Muscle of leg (tissue), 11 donors: ENCODE data around the gene GPS1. TPM values are rescaled to one million over a fixed set of nuclear protein-coding genes. Genes with fewer than 3 reads are reported as not detected.

Experiments
- DNase-seq: peaks from one replicate; pipeline ENCODE4 v3.0.0; 2013
- H3K27ac ChIP-seq: one replicate; pipeline ENCODE4 v1.5.1; 2013; ENCODE audit warnings: mild to moderate bottlenecking, low read length, control low read depth
- H3K27me3 ChIP-seq: one replicate; pipeline ENCODE4 v1.6.1; 2013; ENCODE audit warnings: low read length; ENCODE audit not compliant: control insufficient read depth, insufficient read depth
- H3K36me3 ChIP-seq: one replicate; pipeline ENCODE4 v1.6.1; 2013; ENCODE audit warnings: low read length; ENCODE audit not compliant: control insufficient read depth, insufficient read depth
- H3K4me1 ChIP-seq: one replicate; pipeline ENCODE4 v1.6.1; 2013; ENCODE audit warnings: low read length; ENCODE audit not compliant: control insufficient read depth, insufficient read depth
- H3K4me3 ChIP-seq: one replicate; pipeline ENCODE4 v1.5.1; 2013; ENCODE audit warnings: low read length, control low read depth
- H3K9me3 ChIP-seq: replicated peaks from 2 replicates; pipeline ENCODE4 v1.6.1; 2013; ENCODE audit warnings: low read depth, low read length; ENCODE audit not compliant: control insufficient read depth
- WGBS: methylation state at CpG from one replicate; pipeline ENCODE4 v1.1.5; 2013; ENCODE audit warnings: missing lambda C conversion rate; ENCODE audit not compliant: insufficient coverage; 5-methylcytosine and 5-hydroxymethylcytosine counted together
- polyA plus RNA-seq, 8 donors: library from polyadenylated mRNA; unstranded; fragments of 120-200 nt; gene quantifications; one replicate each; pipeline versions ENCODE4 v1.2.1 to v1.2.3, GENCODE V29; 2013; ENCODE audit warnings: inconsistent platforms in 1 of 8, low replicate concordance in 1 of 8; ENCODE audit not compliant: insufficient read length in 8 of 8, insufficient read depth in 1 of 8
- total RNA-seq: library from RNA; stranded (reverse); fragments of 120-200 nt; gene quantifications from one replicate; pipeline ENCODE4 v1.2.4, GENCODE V29; 2013

The GPS1 gene
- total and polyA plus RNA-seq, 9 donors, result 68.1 to 87.7 (median 76.7) TPM

DNA sequence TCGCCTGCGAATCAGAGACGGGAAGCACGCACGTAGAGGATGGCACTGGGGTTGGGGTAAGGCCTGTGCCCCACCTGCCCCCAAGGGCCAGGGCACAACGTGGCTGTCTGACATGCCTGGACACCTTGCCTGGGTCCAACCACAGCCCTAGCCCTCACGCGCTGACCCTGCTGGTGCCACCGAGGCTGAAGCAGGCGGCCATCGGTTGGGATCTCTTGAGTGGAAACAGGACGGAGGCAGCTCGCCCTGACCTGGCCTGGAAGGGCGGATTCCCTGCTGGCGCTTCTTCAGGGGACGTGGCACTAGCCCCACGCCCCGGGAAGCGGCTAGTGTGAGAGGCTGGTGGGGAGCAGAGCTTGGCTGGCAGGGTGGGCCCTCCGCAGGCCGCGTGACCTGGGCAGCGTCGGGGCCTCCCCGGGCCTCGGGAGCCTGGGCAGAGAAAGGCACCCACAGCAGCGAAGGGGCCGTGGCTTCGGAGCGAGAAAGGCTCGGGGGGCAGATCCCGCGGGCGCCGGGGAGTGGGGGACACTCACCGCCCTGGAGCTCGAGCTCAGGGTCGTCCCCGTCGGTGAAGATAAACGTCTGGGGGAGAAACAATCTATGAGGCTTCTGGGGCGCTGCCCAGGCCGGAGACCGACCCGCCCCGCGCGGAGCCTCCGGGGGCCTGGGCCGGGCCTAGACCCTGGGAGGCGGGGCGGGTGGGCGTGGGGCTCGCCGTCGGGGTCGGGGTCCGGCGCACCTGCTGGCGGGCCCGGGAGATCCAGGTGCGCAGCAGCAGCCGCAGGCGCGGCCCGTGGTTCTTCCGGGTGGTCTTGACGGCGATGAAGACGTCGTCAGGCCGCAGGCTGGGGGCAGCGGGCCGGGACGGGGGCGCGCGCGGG lies 697 bp upstream of the GPS1 start:
- no peaks in the 10 kb centered on the region for H3K9me3 ChIP-seq
- peak overlapping the region; percentile 64 for H3K4me3 ChIP-seq
- no peaks in the 10 kb centered on the region for H3K27me3 ChIP-seq
- 11% methylated on average over 79 of the region's 79 CpGs for WGBS
- H3K4me1 ChIP-seq, result peaks cover 25% of the 10 kb centered on the region
- H3K36me3 ChIP-seq, result peaks cover 70% of the 10 kb centered on the region
- no peak for DNase-seq
- H3K27ac ChIP-seq, result no peak overlapping the region

GRCh38 chr17:82052638-82053059 lies 951 bp downstream of the GPS1 start:
- H3K9me3 ChIP-seq, result no peaks in the 10 kb centered on the region
- WGBS, result 11% methylated on average over 12 of the region's 19 CpGs
- peaks cover 73% of the 10 kb centered on the region for H3K36me3 ChIP-seq
- peak overlapping the region; percentile 68 for H3K4me3 ChIP-seq
- DNase-seq, result no peak
- peaks cover 25% of the 10 kb centered on the region for H3K4me1 ChIP-seq
- H3K27ac ChIP-seq, result no peak overlapping the region
- no peaks in the 10 kb centered on the region for H3K27me3 ChIP-seq

- Histone ChIP-seq H3K27ac (no peak overlapping the region), H3K4me3 (no peak overlapping the region), H3K9me3 (no peaks in the 10 kb centered on the region), H3K4me1 (peaks cover 25% of the 10 kb centered on the region), H3K36me3 (peaks cover 73% of the 10 kb centered on the region), H3K27me3 (no peaks in the 10 kb centered on the region)
- 87% methylated on average over 19 of the region's 19 CpGs for WGBS
- no peak for DNase-seq
Measured at GRCh38 chr17:82053130-82053529, 1.4 kb downstream of the GPS1 start.

DNA sequence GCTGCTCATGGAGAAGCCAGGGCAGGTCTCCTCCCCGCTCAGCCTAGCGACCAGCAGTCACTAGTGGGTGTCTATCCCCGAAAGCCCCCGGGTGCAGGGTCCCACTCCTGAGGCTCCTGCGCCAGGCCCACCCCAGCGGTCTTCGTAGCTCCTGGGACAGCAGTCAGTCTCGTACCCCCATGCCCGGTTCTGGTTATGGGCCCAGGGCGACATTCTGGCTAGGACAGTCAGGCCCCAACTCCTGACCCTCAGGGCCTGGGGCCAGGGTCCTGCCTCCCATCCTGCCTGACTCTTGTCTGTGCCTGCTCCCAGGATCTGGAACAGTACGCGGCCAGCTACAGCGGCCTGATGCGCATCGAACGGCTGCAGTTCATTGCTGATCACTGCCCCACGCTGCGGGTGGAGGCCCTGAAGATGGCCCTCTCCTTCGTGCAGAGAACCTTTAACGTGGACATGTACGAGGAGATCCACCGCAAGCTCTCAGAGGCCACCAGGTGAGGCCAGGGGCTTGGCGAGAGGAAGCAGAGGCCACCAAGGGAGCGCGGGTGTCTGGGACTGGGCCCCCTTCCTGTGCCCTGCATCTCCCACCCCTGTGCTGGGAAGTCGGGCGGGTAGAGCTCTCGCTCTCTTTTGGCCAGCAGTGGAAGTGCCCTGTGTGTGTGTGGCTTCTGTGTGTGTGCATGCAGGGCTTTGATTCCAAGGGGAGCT lies 2.0 kb downstream of the GPS1 start:
- H3K27me3 ChIP-seq, result no peaks in the 10 kb centered on the region
- H3K27ac ChIP-seq, result no peak overlapping the region
- H3K9me3 ChIP-seq, result no peaks in the 10 kb centered on the region
- DNase-seq, result no peak
- H3K4me1 ChIP-seq, result peaks cover 25% of the 10 kb centered on the region
- H3K4me3 ChIP-seq, result no peak overlapping the region
- peaks cover 73% of the 10 kb centered on the region for H3K36me3 ChIP-seq
- 93% methylated on average over 25 of the region's 28 CpGs for WGBS

GRCh38 chr17:82054351-82055022 lies 2.8 kb downstream of the GPS1 start:
- Histone ChIP-seq H3K36me3 (peaks cover 71% of the 10 kb centered on the region), H3K4me3 (no peak overlapping the region), H3K27me3 (no peaks in the 10 kb centered on the region), H3K9me3 (no peaks in the 10 kb centered on the region), H3K27ac (no peak overlapping the region), H3K4me1 (peaks cover 25% of the 10 kb centered on the region)
- WGBS, result 90% methylated on average over 31 of the region's 38 CpGs
- DNase-seq, result no peak

- Histone ChIP-seq H3K27ac (no peak overlapping the region), H3K4me3 (no peak overlapping the region), H3K9me3 (no peaks in the 10 kb centered on the region), H3K27me3 (no peaks in the 10 kb centered on the region), H3K4me1 (peaks cover 22% of the 10 kb centered on the region), H3K36me3 (peaks cover 71% of the 10 kb centered on the region)
- 83% methylated on average over 16 of the region's 26 CpGs for WGBS
- no peak for DNase-seq
Measured at GRCh38 chr17:82055023-82055964, 3.6 kb downstream of the GPS1 start.

DNA sequence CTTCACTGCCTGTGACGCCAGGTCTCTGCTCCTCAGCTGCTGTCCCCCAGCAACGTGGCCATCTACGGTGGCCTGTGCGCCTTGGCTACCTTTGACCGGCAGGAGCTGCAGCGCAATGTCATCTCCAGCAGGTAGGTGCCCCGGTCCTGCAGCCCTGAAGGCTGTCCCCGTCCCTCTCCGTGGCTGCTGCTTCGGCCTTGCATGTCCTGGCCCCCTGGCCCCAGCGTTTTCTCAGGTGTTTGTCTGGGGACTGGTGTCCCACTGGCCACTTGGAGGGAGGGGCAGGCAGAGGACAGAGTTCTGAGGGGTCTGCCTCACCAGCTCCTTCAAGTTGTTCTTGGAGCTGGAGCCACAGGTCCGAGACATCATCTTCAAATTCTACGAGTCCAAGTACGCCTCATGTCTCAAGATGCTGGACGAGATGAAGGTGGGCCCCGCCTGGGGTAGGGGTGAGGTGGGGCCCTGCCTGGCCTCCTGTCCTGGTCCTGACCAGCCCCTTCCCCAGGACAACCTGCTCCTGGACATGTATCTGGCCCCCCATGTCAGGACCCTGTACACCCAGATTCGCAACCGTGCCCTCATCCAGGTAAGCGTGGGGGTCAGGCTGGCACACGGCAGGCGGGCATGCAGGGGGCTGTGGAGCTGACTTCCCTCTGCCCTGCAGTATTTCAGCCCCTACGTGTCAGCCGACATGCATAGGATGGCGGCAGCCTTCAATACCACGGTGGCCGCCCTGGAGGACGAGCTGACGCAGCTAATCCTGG lies 4.4 kb downstream of the GPS1 start:
- Histone ChIP-seq H3K4me1 (peaks cover 14% of the 10 kb centered on the region), H3K9me3 (no peaks in the 10 kb centered on the region), H3K27ac (no peak overlapping the region), H3K27me3 (no peaks in the 10 kb centered on the region), H3K36me3 (peaks cover 76% of the 10 kb centered on the region), H3K4me3 (no peak overlapping the region)
- DNase-seq, result no peak
- WGBS, result 91% methylated on average over 21 of the region's 28 CpGs

DNA sequence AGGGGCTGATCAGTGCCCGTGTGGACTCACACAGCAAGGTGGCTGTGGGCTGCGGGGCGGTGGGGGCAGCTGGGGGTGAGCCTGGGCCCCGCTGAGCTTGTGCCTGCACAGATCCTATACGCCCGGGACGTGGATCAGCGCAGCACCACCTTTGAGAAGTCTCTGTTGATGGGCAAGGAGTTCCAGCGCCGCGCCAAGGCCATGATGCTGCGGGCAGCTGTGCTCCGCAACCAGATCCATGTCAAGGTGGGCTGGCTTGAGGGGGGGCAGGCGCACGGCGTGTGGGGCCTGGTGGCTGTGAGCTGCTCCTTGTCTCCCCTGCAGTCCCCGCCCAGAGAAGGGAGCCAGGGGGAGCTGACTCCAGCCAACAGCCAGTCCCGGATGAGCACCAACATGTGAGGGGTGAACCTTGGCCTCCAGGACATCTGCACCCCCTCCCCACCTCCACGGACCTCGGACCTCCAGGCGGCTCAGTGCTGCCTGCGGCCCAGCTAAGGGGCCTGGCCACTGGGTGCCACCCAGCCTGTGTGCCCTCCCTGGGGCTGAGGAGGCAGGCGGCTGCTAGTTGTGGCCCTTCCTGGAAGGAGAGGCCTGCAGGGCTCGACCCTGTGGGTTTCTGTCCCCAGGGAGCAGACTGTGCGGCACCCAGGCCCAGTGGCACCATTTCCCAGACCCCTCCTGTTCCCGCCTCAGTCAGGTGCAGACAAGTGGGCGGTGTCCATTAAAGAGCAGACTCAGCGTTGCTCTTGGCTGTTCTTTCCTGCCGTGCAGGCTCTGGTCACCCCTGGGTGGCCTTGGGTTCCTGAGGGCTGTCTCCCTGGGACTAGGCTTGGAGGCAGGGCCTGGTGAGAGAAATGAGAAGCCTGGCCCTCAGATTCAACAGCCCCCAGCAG lies 5.3 kb downstream of the GPS1 start:
- Histone ChIP-seq H3K9me3 (no peaks in the 10 kb centered on the region), H3K36me3 (peaks cover 83% of the 10 kb centered on the region), H3K27me3 (no peaks in the 10 kb centered on the region), H3K4me3 (no peak overlapping the region), H3K27ac (no peak overlapping the region), H3K4me1 (peaks cover 14% of the 10 kb centered on the region)
- 76% methylated on average over 23 of the region's 29 CpGs for WGBS
- DNase-seq, result no peak
